NCI-H2107 treated with DMSO at 0.1 percent for 48 hours (cell line): ENCODE measurements around the gene NKX1-2.

ENCODE experiments used
- DNase-seq: peaks from one replicate; lab custom pipeline; 2025; ENCODE audit not compliant: unreplicated experiment; lab: John Stamatoyannopoulos, UW

NKX1-2 gene

DNA sequence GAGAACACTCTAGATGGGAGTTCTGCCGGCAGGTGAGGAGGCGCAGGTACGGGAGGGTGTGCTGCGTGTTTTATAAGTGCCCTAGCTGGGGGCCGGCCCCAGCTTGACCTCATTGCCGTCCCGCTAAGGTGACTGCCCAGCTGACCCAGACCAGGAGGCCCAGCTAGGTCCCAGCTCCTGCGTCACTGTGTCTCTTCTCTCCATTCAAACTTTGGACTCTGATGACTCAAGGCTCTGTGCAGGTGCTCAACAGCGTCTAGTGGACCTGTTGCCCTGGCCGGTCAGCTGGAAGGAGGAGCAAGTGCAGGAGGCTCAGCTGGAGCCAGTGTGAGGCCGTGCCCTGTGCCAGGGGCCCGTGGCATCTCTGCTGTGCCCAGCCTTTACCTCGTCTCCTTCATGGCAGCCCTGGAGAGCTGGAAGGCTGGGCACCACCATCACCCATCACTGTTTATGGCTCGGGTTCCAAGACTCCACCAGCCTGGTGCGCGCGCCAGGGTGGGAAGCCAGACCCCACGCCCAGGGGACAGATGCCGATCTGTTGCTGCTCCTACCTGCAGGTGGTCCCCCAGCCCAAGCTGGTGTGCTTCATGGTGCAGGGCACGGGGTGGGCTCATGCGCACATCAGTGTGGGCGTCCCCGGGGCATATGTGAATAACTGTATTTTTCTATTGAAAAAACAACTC, 26.3 kb upstream of the NKX1-2 start:
- no peak for DNase-seq

DNA sequence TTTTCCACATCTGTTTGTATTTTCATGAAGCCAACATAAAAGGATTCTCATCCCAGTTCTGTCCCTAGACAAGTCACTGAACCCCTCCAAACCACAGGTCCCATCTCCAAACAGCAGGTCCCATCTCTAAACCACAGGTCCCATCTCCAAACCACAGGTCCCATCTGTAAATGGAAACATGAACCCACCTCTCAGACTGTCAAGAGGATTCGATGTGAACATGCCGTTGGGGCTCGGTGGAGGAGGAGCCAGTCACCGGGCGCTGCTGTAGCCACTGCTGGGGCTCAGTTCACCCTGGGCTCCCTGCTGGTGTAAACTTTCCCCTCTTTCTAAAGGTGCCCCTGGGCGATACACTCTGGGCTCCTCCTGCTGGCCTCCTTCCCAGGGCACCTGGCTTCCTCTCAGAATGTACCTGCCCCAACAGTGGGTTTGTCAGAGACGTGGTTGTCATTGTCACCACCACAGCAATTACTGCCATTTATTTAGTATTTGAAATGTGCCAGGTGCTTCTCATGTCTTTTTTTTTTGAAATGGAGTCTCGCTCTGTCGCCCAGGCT, 24.8 kb upstream of the NKX1-2 start:
- DNase-seq, result peak; percentile 64

DNA sequence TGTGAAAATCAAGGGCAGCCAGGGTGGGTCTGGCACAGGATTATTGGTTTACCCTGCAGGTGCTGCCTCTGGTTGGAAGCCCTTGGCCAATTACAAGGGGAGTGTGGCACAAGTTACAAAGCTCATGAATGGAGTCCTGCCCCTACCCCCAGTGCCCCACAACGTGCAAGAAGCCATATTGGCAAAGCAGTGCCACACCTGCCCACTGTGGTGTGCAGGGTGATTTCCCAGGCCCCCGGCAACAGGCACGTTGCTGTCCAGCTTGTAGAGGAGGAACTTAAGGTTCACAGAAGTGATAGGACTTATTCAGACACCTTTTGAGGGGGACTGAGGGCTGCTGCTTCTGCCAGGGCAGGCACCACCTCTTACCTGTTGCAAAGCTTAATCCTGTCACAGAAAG, 23.2 kb upstream of the NKX1-2 start:
- no peak for DNase-seq

DNA sequence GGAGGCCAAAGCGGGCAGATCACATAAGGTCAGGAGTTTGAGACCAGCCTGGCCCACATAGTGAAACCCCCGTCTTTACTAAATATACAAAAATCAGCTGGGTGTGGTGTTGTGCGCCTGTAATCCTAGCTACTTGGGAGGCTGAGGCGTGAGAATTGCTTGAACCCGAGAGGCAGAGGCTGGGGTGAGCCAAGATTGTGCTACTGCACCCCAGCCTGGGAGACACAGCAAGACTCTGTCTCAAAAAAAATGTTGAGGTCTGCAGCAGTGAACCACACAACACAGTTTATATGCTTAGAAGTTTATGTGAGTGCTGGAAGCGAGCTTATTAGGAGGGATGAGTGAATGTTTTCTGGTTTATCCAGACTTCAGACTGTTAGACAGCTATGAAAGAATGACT, 22.2 kb upstream of the NKX1-2 start:
- DNase-seq, result no peak

DNA sequence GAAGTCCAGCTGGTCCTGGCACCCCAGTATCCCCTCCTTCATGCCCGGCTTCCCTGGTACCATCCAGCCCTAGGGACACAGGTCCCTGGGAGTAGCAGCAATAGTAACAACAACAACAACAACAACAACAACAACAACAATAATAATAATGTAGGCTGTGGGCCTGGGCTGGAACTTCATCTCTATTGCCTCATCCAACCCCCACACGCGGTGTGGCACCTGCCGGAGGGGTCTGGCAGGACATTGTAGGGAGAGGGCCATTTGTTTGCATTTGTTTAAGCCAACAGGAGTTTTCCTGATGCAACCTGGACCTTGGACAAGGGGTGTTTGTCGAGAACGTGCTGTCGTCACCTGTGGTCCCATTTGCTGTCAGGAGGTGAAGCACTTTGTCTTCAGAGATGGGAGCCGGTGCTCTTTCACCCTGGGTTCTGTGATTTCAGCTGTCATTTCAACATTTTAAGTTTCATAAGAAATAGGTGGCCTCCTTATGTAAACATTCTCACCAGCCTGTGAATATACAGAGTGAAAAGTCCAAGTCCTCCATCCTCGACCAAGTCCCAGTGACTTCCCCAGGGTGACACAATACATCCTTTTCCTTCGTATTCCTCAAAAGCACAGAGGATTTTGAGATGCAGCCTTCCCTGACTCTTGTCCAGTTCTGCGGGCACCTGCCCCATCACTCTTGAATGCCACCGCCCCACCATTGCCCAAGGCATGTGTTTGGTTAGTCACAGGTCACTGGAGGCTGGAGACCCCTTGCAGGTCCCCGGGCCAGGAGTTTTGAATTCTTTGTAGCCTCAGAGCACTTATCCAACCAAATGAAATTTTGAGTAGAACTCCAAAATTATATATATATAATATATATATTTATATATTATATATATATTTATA, 21.0 kb upstream of the NKX1-2 start:
- no peak for DNase-seq

DNA sequence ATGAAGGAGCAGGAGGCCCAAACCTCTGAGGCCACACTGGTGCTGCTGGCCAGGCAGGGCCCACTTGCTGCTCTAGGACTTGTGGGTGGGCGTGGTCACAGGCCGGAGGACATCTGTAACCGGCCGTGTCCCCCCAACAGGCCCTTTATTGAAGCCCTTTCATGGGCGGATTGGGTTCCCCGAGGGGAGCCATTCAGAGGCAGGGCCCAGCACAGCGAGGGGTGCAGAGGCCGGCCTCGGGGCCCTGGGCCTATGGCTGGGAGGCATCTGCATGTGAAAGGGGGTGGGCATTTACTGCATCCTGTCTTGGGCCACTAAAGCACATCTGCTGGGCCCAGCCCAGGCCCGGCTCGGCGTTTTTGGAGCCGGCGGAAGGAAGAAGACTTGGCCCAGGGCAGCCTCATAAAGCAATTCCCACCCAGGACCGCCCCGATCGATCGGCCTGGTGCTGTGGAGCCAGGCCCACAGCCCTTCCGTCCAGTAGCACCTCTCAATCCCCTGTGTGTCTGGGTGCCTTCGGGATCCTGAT, 20.2 kb upstream of the NKX1-2 start:
- DNase-seq, result no peak

DNA sequence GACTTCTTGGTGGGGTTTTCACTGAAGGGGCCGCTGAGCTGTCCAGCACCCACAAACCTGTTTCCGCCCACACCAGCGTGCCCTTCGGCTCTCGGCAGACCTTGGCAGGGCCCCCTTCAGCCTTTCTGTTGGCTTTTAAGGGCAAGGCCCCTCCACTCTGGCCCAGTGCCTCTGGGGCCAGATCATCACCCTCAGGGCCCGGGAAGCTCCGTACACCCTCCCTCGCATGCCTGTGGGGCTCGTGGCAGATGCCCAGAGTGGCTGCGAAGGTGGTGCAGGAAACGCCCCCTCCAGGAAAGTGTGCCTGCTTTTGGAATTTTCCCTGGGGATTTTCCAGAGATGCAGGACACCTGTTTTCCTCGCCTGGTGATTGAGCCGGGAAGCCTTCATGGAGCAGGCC, 18.8 kb upstream of the NKX1-2 start:
- DNase-seq, result no peak

DNA sequence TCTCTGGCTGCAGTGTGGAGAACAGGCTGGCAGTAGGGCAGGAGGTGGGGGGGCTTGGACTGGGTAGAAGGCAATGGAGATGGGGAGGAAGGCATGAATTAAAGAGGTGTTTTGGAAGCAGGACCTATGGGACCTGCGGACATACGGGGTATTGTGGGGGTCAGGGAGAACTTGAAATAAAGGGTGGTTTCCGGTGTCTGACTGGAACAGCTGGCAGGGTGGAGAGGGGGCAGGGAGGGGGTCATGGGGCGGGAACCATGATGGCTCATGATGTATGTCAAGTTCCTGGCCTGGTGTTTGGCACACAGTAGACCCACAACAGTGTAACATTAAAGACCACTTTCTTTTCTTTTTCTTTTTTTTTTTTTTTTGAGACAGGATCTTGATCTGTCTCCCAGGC, 17.3 kb upstream of the NKX1-2 start:
- DNase-seq, result no peak

DNA sequence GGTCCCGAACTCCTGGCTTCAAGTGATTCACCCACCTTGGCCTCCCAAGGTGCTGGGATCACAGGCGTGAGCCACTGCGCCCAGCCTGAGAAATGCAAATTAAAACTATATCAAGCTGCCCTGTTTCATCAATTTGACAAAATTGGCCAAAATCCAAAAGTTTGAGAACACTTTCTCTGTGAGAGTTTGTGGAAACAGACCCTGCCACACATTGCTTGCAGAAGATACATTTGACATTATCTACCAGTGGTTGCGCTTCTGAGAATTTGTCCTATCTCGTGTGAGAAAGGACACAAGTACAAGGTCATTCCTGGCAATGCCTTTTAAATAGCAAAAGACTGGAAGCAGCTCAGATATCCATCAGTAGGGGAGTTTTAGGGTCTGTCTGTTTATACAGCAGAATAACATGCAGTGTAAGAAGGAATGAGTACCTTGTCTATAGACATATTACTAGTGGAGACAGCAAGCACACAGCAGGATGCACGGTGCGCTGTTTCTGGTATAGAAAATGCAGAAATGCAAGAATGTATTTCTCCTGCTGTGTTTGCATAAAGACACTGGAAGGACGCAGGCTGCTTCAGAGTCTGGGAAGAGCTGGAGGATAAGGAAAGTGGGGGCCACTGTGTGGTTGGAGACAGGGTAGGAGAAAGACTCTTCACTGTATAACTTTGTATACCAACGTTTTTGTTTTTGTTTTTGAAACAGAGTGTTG, 16.1 kb upstream of the NKX1-2 start:
- DNase-seq, result no peak

DNA sequence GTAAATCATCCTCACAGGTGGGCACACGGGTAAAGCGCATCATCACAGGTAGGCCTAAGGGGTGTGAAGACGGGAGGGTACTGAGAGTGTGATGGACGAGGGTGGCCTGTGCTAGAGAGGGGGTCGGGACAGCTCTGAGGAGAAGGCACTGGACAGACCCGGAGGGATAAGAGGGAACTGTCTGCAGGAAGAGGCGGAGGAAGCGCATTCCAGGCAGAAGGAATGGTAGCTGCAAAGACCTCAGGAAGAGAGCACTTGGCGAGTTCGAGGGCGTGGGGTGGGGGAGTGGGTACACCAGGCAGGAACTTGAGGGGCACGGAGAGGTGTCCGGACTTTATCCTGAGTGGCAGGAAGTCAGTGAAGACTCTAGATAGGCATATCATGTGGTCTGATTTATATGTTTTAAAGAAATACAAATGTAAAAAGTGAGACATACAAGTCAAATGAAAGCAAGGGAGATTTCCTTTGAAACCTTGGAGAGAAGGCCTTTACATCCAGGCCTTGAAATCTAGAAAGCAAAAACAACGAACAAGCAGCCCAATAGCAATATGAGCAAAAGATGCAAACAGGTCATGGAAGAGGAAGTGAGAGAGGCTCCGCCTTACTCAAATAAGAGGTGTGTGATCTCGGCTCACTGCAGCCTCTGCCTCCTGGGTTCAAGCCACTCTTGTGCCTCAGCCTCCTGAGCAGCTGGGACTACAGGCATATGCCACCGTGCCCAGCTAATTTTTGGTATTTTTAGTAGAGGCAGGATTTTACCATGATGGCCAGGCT, 15.4 kb upstream of the NKX1-2 start:
- DNase-seq, result no peak

DNA sequence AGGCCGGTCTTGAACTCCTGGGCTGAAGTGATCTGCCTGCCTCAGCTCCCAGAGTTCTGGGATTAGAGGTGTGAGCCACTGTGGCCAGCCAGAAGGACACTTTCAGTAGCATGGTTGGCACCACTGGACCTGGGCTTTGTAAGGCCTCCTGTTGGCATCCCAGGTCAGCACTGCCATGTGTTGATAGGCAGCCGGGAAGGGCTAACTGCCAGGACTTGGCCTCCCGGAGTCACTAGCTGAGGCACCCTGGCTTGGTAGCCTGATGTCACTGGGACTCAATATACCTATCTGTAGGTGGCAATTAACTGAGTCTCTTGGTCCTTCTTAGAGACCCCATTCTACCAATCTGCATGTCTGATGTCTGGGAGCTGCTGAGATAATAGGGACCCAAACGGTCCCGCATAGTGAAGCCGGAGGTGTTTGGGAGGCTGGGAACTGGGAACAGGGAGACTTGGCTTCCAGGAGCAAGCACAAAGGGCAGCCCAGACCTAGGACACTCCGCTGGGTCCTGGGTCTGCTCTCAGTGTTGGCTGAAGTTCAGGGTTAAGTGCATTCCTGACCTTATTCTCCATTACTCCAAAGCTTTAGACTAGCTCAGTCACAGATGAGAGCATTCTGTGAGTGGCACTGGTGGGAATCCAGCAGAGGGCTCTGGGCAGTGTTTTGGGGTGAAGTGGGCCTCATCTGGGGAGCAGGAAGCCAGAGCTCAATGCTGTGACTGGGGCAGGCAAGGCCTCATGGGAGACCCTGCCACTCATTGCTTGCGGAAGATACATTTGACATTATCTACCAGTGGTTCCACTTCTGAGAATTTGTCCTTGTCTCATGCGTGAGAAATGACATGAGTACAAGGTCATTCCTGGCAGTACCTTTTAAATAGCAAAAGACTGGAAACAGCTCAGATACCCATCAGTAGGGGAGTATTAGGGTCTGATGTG, 14.5 kb upstream of the NKX1-2 start:
- DNase-seq, result no peak

DNA sequence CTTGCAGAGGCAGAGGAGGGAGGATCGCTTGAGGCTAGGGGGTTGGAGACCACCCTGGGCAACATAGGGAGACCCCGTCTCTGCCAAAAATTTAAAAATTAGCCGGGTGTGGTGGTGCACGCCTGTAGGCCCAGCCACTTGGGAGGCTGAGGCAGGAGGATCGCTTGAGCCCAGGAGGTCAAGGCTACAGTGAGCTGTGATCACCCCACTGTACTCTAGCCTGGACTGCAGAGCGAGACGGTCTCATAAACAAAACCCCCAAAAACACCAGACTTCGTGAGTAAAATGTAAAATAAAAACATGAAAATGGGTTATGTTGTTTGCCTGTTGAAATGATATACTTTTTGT, 12.5 kb upstream of the NKX1-2 start:
- no peak for DNase-seq

DNA sequence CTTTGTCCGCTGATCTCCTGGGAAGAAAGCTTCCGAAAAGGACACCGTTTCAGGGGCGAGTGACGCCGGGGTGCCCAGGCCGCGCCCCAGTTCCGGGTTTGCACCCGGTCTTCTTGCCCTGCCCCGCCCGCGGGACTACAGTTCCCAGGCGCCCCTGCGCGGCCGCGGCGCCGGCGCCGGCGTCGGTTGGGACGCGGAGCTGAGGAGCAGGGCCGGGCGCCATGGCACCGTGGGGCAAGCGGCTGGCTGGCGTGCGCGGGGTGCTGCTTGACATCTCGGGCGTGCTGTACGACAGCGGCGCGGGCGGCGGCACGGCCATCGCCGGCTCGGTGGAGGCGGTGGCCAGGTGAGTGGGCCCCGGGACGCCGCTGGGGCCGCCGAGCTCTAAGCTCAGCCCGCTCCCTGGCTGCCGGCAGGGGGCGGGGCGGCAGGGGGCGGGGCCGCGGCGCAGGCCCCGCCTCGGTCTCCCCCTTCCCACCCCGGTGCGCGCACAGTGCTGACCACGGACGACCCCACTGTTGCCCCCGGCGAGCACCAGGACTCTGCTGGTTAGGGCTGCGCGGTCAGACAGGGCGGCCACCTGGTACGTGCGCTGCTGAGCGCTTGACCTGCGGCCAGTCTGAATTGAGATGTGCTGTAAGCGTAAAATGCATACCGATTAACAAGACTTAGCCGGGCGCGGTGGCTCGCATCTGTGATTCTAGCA, 12.0 kb upstream of the NKX1-2 start, which contains the start of gene LHPP:
Gene LHPP (plus strand): TSS at position 182 of the 706 bp plus-strand sequence. CDS start 40 bp downstream, at position 222.
- peak; percentile 18 for DNase-seq

DNA sequence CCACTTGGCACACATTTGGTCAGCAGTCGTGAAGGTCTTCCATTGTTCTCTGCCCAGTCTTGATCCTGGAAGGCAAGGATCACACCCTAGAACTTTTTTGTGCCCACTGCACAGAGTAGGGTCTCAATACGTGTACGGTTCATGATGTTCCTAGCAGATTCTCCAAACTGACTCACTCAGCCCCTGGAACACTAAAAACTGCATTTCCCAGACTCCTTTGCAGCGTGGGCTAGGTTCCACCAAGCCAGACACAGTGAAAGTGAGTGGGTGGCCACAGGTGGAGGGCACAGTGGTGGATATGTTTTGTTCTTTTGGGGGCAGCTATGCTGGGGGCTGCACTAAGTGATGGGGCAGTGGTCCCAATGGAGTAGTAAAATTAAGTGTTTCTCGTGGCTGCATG, 10.3 kb upstream of the NKX1-2 start:
- DNase-seq, result no peak

DNA sequence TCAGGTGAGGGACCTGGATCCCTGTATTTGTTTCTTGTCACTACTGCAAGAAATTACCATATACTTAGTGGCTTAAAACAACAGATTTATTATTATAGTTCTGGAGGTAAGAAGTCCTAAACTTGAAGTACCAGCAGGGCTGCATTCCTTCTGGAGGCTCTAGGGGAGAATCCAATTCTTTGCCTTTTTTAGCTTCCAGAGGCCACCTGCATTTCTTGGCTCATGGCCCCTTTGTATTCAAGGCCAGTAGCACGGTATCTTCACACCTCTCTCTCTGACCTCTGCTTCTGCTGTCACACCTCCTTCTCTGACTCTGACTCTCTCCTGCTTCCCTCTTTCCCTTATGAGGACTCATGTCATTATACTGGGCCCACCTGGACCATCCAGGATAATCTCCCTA, 9.6 kb upstream of the NKX1-2 start:
- DNase-seq, result no peak

DNA sequence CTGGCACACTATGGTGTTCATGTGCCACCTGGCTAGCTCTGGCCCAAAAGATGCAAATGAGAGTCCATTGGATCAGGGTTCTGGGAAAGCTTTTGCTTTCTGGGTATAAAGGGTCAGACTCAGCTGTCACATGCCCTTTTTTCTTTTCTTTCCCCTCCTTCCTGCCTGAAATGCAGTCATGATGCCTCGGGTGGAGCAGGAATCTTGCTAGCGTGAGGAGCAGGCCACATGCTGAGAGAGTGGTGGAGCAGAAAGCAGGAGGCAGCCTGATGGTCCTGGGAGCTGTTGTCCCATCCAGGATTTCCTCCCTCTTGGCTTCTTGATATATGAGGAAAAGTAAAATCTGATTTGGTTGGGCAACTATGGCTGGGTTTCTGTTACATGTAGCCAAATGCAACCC, 9.1 kb upstream of the NKX1-2 start:
- no peak for DNase-seq

DNA sequence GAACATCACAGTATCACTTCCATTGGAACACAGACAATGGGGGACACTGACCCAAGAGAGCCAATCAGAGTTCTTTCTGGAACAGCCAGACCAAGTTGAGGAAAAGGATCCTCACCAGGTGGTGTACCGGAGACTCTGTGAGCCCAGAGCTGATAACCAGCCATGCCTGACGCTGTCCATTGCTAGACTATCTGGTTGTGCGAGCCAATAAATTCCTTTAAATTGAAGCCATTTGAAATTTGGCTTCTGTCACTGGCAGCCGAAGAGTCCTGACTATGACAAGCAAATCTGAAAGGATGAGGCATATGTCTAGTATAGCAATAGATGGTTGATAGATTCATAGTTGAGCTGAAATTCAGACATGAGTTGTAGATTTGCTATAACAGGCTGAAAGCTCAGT, 8.6 kb upstream of the NKX1-2 start:
- no peak for DNase-seq

DNA sequence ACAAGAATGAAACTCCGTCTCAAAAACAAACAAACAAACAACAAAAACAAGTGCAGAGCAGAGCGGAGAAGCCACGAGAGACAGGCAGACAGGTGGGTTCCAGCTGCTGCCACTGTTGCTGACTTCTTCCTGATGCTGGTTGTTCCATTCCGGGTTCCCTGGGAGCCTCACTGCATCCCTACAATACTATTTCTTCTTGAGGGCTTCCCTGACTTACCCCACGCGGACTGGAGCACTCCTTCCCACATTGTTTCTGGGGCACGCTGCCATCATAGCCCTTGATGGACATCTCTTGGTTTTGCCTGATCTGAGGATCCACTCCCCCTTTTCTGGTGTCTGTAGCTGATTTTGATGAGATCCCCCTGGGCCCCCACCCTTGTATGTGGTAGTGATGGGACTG, 5.6 kb upstream of the NKX1-2 start:
- DNase-seq, result no peak
